ENCODE measurements around the gene TRMT1.

Gene TRMT1

DNA sequence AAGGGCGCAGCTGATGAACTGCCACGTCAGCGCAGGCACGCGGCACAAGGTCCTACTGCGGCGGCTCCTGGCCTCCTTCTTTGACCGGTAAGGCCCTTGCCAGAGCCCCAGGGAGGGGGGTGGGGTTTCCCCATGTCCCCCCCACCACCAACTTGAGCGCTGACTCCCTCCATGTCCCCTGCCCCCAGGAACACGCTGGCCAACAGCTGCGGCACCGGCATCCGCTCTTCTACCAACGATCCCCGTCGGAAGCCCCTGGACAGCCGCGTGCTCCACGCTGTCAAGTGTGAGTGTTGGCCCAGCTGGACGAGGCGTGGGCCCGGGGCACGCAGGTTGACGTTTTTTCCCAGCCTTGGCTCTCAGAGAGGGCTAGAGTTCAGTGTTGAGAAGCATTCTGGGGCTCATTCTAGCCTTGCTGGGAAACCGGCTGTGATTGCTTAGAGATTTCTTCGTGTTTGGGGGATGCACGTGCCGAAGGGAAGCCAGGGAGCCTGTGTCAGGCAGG is 20.8 kb upstream of the TRMT1 start:
- no peak overlapping the region for H3K18ac ChIP-seq (ENCODE audit: low read depth in 1 of 2, low read length in 2 of 2)
- 97% methylated on average over 28 of the region's 28 CpGs for WGBS
- H2BK5ac ChIP-seq (ENCODE audit: low read depth, low read length, poor library complexity, severe bottlenecking), result no peak overlapping the region
- H3K4me2 ChIP-seq (ENCODE audit: low read length, poor library complexity, severe bottlenecking), result no peak overlapping the region
- no peak overlapping the region for H2BK120ac ChIP-seq (ENCODE audit: low read depth, low read length)
- H4K8ac ChIP-seq (ENCODE audit: low read length), result no peak overlapping the region
- no peak overlapping the region for H2AFZ ChIP-seq (ENCODE audit: low read depth, low read length)
- H3K23ac ChIP-seq (ENCODE audit: low read length in 2 of 2), result no peak overlapping the region
- no peaks in the 10 kb centered on the region for H3K27me3 ChIP-seq (ENCODE audit: control insufficient read depth in 1 of 2, insufficient read depth in 1 of 2, low read length in 2 of 2)
- no peak overlapping the region for H2BK15ac ChIP-seq (ENCODE audit: low read depth, poor library complexity, severe bottlenecking)
- no peak overlapping the region for H2AK5ac ChIP-seq (ENCODE audit: low read length, severe bottlenecking)
- H2BK12ac ChIP-seq (ENCODE audit: low read length in 2 of 2), result no peak overlapping the region
- no peaks in the 10 kb centered on the region for H3K9me3 ChIP-seq (ENCODE audit: control insufficient read depth, low read length)
- no peak overlapping the region for H3K4me3 ChIP-seq (ENCODE audit: insufficient read depth in 1 of 2, low read depth in 1 of 2, low read length in 2 of 2)
- no peak for DNase-seq
- no peak overlapping the region for H3K9ac ChIP-seq (ENCODE audit: low read length)
- peaks cover 49 to 73% of the 10 kb centered on the region in 2 experiments for H3K36me3 ChIP-seq (ENCODE audit: control insufficient read depth in 1 of 2, insufficient read depth in 2 of 2, low read depth in 1 of 2, low read length in 2 of 2)
- H3K27ac ChIP-seq (ENCODE audit: low read length, poor library complexity, severe bottlenecking), result no peak overlapping the region
- peaks cover 40% of the 10 kb centered on the region for H3K79me1 ChIP-seq (replicated peaks; ENCODE audit: low read length, poor library complexity, severe bottlenecking)
- no peak overlapping the region for H3K14ac ChIP-seq (ENCODE audit: low read length in 2 of 2)
- no peak overlapping the region for H4K91ac ChIP-seq (ENCODE audit: low read length)
- H3K4me1 ChIP-seq (ENCODE audit: control insufficient read depth, insufficient read depth, low read depth, low read length), result peaks cover 7% of the 10 kb centered on the region
- no peak overlapping the region for H3K4ac ChIP-seq (ENCODE audit: low read depth in 1 of 2, low read length in 2 of 2)

DNA sequence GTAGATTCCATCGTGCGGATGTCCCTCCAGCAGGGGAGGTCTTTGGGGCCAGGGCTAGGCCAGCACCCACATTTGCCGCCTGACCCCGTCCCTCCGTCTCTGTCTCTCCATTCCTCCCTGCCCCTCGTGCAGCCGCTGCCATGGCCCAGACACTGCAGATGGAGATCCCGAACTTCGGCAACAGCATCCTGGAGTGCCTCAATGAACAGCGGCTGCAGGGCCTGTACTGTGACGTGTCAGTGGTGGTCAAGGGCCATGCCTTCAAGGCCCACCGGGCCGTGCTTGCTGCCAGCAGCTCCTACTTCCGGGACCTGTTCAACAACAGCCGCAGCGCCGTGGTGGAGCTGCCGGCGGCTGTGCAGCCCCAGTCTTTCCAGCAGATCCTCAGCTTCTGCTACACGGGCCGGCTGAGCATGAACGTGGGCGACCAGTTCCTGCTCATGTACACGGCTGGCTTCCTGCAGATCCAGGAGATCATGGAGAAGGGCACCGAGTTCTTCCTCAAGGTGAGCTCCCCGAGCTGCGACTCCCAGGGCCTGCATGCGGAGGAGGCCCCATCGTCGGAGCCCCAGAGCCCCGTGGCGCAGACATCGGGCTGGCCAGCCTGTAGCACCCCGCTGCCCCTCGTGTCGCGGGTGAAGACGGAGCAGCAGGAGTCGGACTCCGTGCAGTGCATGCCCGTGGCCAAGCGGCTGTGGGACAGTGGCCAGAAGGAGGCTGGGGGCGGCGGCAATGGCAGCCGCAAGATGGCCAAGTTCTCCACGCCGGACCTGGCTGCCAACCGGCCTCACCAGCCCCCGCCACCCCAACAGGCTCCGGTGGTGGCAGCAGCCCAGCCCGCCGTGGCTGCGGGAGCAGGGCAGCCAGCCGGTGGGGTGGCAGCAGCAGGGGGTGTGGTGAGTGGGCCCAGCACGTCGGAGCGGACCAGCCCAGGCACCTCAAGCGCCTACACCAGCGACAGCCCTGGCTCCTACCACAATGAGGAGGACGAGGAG is 18.8 kb upstream of the TRMT1 start:
- Histone ChIP-seq H2BK5ac (ENCODE audit: low read depth, low read length, poor library complexity, severe bottlenecking) (no peak overlapping the region), H2BK120ac (ENCODE audit: low read depth, low read length) (no peak overlapping the region), H2AK5ac (ENCODE audit: low read length, severe bottlenecking) (no peak overlapping the region), H3K4me3 (ENCODE audit: insufficient read depth in 1 of 2, low read depth in 1 of 2, low read length in 2 of 2) (no peak overlapping the region), H3K18ac (ENCODE audit: low read depth in 1 of 2, low read length in 2 of 2) (no peak overlapping the region), H4K91ac (ENCODE audit: low read length) (peak overlapping the region; percentile 2), H3K27ac (ENCODE audit: low read length, poor library complexity, severe bottlenecking) (no peak overlapping the region), H2BK15ac (ENCODE audit: low read depth, poor library complexity, severe bottlenecking) (no peak overlapping the region), H3K27me3 (ENCODE audit: control insufficient read depth in 1 of 2, insufficient read depth in 1 of 2, low read length in 2 of 2) (no peaks in the 10 kb centered on the region), H3K23ac (ENCODE audit: low read length in 2 of 2) (no peak overlapping the region), H3K36me3 (ENCODE audit: control insufficient read depth in 1 of 2, insufficient read depth in 2 of 2, low read depth in 1 of 2, low read length in 2 of 2) (peaks cover 50 to 72% of the 10 kb centered on the region in 2 experiments), H2AFZ (ENCODE audit: low read depth, low read length) (no peak overlapping the region), H4K8ac (ENCODE audit: low read length) (no peak overlapping the region), H2BK12ac (ENCODE audit: low read length in 2 of 2) (no peak overlapping the region), H3K4me1 (ENCODE audit: control insufficient read depth, insufficient read depth, low read depth, low read length) (peaks cover 9% of the 10 kb centered on the region), H3K4me2 (ENCODE audit: low read length, poor library complexity, severe bottlenecking) (no peak overlapping the region), H3K9me3 (ENCODE audit: control insufficient read depth, low read length) (no peaks in the 10 kb centered on the region), H3K14ac (ENCODE audit: low read length in 2 of 2) (no peak overlapping the region), H3K9ac (ENCODE audit: low read length) (no peak overlapping the region), H3K79me1 (replicated peaks; ENCODE audit: low read length, poor library complexity, severe bottlenecking) (peaks cover 47% of the 10 kb centered on the region), H3K4ac (ENCODE audit: low read depth in 1 of 2, low read length in 2 of 2) (no peak overlapping the region)
- no peak for DNase-seq
- WGBS, result 94% methylated on average over 56 of the region's 60 CpGs

DNA sequence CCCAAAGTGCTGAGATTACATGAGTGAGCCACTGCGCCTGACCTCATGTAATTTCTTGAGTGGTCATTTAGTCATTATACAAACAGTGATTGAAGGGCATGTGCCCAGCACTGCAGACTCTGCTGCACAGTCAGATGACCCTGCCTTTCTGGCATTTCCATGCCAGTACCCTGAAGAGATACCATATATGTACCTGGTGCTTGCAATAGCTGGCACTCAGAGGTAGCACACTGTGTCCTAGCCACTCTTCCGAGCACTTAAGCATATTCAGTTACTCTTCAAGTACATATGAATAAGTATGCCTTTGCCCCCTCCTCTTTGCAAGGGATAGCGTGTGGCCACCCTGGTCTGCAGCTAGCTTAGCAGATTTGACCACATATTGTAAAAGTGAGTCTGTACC is 18.1 kb upstream of the TRMT1 start:
- Histone ChIP-seq H3K23ac (ENCODE audit: low read length in 2 of 2) (no peak overlapping the region), H3K36me3 (ENCODE audit: control insufficient read depth in 1 of 2, insufficient read depth in 2 of 2, low read depth in 1 of 2, low read length in 2 of 2) (peaks cover 50 to 65% of the 10 kb centered on the region in 2 experiments), H3K27me3 (ENCODE audit: control insufficient read depth in 1 of 2, insufficient read depth in 1 of 2, low read length in 2 of 2) (no peaks in the 10 kb centered on the region), H4K8ac (ENCODE audit: low read length) (no peak overlapping the region), H2AK5ac (ENCODE audit: low read length, severe bottlenecking) (no peak overlapping the region), H3K4ac (ENCODE audit: low read depth in 1 of 2, low read length in 2 of 2) (no peak overlapping the region), H3K79me1 (replicated peaks; ENCODE audit: low read length, poor library complexity, severe bottlenecking) (peaks cover 47% of the 10 kb centered on the region), H2BK15ac (ENCODE audit: low read depth, poor library complexity, severe bottlenecking) (no peak overlapping the region), H3K9me3 (ENCODE audit: control insufficient read depth, low read length) (no peaks in the 10 kb centered on the region), H3K27ac (ENCODE audit: low read length, poor library complexity, severe bottlenecking) (no peak overlapping the region), H2BK5ac (ENCODE audit: low read depth, low read length, poor library complexity, severe bottlenecking) (no peak overlapping the region), H3K4me3 (ENCODE audit: insufficient read depth in 1 of 2, low read depth in 1 of 2, low read length in 2 of 2) (no peak overlapping the region), H3K4me2 (ENCODE audit: low read length, poor library complexity, severe bottlenecking) (no peak overlapping the region), H3K9ac (ENCODE audit: low read length) (no peak overlapping the region), H2BK120ac (ENCODE audit: low read depth, low read length) (no peak overlapping the region), H2BK12ac (ENCODE audit: low read length in 2 of 2) (no peak overlapping the region), H3K4me1 (ENCODE audit: control insufficient read depth, insufficient read depth, low read depth, low read length) (peaks cover 9% of the 10 kb centered on the region), H4K91ac (ENCODE audit: low read length) (no peak overlapping the region), H3K14ac (ENCODE audit: low read length in 2 of 2) (no peak overlapping the region), H2AFZ (ENCODE audit: low read depth, low read length) (no peak overlapping the region), H3K18ac (ENCODE audit: low read depth in 1 of 2, low read length in 2 of 2) (no peak overlapping the region)
- WGBS, result 92% methylated on average over 3 of the region's 3 CpGs
- no peak for DNase-seq

DNA sequence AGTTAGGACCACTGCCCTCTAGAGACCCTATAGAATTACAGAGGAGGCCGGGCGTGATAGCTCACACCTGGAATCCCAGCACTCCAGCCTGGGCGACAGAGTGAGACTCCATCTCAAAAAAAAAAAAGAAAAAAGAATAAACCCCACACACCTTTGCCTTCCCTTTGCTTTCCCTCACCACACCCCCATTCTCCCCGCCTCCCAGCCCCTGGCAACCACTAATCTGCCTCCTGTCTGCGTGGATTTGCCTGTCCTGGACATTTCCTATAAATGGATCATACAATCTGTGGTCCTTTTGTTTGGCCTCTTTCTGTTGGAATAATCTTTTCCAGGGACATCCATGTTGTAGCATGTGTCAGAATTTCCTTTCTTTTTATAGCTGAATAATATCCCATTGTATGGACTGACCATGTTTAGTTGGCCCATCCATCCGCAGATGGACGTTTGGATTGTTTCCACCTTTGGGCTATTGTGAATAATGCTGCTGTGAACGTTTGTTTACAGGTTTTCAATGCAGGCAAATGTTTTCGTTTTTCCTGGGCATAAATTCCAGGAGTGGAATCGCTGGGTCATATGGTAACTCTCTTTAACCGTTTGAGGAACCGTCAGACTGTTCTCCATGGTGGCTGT is 16.8 kb upstream of the TRMT1 start:
- Histone ChIP-seq H3K23ac (ENCODE audit: low read length in 2 of 2) (no peak overlapping the region), H3K4ac (ENCODE audit: low read depth in 1 of 2, low read length in 2 of 2) (no peak overlapping the region), H2AK5ac (ENCODE audit: low read length, severe bottlenecking) (no peak overlapping the region), H3K4me2 (ENCODE audit: low read length, poor library complexity, severe bottlenecking) (no peak overlapping the region), H2BK120ac (ENCODE audit: low read depth, low read length) (no peak overlapping the region), H3K18ac (ENCODE audit: low read depth in 1 of 2, low read length in 2 of 2) (no peak overlapping the region), H2BK15ac (ENCODE audit: low read depth, poor library complexity, severe bottlenecking) (no peak overlapping the region), H2AFZ (ENCODE audit: low read depth, low read length) (no peak overlapping the region), H3K79me1 (replicated peaks; ENCODE audit: low read length, poor library complexity, severe bottlenecking) (peaks cover 38% of the 10 kb centered on the region), H3K36me3 (ENCODE audit: control insufficient read depth in 1 of 2, insufficient read depth in 2 of 2, low read depth in 1 of 2, low read length in 2 of 2) (peaks cover 45 to 68% of the 10 kb centered on the region in 2 experiments), H3K27ac (ENCODE audit: low read length, poor library complexity, severe bottlenecking) (no peak overlapping the region), H3K27me3 (ENCODE audit: control insufficient read depth in 1 of 2, insufficient read depth in 1 of 2, low read length in 2 of 2) (no peaks in the 10 kb centered on the region), H3K4me1 (ENCODE audit: control insufficient read depth, insufficient read depth, low read depth, low read length) (peaks cover 13% of the 10 kb centered on the region), H3K9me3 (ENCODE audit: control insufficient read depth, low read length) (no peaks in the 10 kb centered on the region), H4K91ac (ENCODE audit: low read length) (no peak overlapping the region), H3K4me3 (ENCODE audit: insufficient read depth in 1 of 2, low read depth in 1 of 2, low read length in 2 of 2) (no peak overlapping the region), H4K8ac (ENCODE audit: low read length) (no peak overlapping the region), H2BK12ac (ENCODE audit: low read length in 2 of 2) (no peak overlapping the region), H3K9ac (ENCODE audit: low read length) (peak overlapping the region; percentile 49), H2BK5ac (ENCODE audit: low read depth, low read length, poor library complexity, severe bottlenecking) (no peak overlapping the region), H3K14ac (ENCODE audit: low read length in 2 of 2) (no peak overlapping the region)
- no peak for DNase-seq
- 91% methylated on average over 12 of the region's 12 CpGs for WGBS
